GM12873 (cell line): Measurements from ENCODE around the gene TENT5C.

Source experiments
- TF ChIP-seq, protein P1 (sequence below): IDR thresholded peaks from 2 replicates; pipeline ENCODE4 v1.5.1; 2012; ENCODE audit warnings: low read depth, mild to moderate bottlenecking, moderate library complexity, low read length, control low read depth; ENCODE audit not compliant: insufficient read depth; ENCODE audit errors: missing control alignments

The TENT5C gene

DNA sequence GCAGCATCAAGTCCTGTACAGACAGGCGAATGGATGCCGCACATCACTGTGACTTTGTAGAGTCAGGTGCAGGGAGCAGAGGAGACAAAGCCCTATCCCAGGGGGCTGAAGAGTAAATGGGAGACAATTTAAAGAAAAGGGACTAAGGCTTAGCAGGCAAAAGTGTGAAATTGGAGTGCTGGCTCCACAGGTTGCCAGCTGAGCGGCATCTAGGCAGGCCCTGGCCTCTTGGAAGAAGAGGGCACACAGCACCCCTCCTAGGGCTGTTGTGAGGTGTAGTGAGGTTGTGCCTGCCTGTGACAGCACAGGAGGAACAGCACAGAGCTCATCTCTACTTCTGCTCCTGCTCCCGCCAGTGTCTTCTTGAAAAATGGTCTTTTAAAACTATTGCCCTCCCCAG lies 47.3 kb downstream of the TENT5C start:
- TF ChIP-seq, protein P1, sequence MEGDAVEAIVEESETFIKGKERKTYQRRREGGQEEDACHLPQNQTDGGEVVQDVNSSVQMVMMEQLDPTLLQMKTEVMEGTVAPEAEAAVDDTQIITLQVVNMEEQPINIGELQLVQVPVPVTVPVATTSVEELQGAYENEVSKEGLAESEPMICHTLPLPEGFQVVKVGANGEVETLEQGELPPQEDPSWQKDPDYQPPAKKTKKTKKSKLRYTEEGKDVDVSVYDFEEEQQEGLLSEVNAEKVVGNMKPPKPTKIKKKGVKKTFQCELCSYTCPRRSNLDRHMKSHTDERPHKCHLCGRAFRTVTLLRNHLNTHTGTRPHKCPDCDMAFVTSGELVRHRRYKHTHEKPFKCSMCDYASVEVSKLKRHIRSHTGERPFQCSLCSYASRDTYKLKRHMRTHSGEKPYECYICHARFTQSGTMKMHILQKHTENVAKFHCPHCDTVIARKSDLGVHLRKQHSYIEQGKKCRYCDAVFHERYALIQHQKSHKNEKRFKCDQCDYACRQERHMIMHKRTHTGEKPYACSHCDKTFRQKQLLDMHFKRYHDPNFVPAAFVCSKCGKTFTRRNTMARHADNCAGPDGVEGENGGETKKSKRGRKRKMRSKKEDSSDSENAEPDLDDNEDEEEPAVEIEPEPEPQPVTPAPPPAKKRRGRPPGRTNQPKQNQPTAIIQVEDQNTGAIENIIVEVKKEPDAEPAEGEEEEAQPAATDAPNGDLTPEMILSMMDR: no peak

DNA sequence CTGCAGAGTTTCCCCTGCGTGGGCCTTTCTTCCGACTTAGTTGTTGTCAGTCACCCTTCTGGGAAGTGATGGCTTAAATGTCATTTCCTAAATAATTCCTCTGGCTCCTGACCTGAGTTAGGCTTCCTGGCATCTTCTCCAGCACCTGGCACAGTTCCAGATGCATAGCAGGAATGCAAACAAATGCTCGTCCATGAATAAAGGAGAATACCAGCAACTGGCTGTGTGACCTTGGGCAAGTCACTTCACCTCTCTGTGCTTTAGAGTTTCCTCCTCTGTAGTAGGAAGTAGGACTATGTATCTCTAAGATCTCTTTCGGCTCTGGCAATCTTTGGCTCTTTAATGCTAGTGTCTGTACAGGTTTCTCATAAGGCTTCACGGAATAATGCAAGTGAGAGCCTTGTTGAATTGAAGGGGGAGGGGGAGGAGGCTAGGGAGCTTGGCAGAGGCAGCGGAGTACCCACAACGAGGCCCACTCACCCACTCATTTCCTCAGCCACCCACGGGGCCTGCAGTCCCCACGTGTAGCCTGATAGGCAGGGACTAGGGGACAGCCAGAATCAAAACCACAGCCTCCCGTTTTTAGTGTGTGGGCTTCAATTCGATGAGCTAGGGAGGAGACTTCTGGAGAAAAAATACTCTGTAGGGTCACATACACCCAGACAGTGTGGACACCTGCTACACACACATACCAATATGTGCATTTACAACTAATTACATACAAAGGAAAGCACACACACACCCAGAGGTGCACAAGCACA lies 48.1 kb downstream of the TENT5C start:
- TF ChIP-seq, protein P1: no peak

DNA sequence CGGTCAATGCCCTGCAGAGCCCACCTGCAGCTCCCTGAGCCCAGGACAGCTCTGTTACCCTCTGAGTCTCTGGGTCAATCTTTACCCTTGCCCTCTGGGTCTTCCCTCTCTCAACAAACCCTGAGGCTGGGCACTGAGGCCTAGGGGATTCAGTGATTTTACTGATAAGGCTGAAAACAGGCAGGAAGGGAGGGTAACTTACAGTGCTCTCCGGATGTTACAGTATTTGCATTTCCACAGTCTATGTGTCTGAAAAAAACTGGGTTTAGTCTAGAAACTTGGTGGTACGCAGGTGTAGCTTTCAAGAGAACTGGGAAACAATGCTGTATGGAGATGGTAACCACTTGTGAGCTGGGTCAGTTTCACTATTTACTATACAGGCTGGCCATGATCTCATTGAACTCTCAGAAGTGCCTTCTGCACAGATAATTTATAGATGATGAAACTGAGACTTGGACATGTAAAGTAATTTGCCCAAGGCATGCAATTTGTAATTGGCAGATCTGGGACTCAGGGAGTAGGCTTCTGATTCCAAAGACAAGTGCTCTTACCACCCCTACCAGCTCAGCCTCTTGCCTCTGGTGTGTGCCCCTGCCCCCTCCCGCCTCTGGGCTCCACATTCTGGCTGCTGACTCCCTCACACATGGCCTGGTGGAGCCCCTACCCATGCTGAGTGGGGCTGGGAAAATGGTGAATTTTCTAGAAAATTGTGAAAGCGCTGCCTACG lies 48.8 kb downstream of the TENT5C start:
- TF ChIP-seq, protein P1: no peak

DNA sequence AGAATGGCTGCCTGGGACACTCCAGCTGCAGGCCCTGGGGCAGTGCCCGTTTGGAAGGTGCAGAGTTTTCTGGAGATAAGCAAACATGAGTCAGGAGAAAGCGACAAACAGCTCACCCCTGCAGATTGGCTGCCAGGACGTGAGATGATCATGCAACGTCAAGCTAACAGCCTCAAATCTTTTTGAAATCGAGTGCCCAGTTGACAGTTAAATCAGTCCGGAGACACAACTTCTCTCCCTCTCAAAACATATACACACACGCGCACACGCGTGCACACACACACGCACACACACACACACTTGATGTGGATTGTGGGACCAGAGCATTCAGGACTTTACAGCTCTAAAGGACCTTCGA lies 49.4 kb downstream of the TENT5C start:
- TF ChIP-seq, protein P1: no peak

DNA sequence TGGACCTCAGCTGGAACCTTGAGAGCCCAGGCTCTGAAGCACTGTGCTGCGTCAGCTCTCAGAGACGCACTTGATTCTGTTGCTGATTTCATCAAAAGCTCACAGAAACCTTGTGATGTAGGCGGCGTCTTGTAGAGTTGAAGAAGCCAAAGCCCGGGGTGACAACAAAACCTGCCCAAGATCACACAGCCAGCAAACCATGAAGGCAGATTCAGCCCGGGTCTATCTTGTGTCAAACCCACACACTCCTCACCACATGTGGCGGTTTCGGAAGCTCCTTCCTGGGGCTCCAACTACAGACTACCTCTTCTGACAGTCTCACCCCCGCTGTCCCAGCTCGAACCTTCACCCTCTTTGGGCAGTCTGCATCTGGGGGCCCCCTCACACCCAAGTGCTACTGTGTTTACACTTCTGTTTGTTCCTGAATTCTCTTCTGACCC lies 50.4 kb downstream of the TENT5C start:
- TF ChIP-seq, protein P1: no peak

DNA sequence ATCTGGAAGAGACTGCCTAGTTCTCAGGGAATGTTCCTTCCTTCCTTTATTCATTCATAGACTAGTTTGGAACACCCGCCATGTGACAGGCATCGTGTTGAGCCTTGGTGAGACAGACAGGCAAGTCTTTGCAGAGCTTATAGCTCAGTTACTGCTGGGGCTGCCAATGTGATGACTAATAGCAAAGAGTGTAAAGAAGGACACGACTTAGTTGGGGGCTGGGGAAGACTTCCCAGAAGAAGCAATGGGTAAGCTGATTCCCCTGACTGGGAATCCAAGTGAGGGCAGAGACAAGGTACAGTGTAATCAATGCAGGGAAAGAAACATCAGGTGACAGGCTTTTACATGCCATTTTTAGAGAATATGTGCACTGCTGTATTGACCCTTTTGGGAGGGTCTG lies 51.2 kb downstream of the TENT5C start:
- TF ChIP-seq, protein P1: no peak

DNA sequence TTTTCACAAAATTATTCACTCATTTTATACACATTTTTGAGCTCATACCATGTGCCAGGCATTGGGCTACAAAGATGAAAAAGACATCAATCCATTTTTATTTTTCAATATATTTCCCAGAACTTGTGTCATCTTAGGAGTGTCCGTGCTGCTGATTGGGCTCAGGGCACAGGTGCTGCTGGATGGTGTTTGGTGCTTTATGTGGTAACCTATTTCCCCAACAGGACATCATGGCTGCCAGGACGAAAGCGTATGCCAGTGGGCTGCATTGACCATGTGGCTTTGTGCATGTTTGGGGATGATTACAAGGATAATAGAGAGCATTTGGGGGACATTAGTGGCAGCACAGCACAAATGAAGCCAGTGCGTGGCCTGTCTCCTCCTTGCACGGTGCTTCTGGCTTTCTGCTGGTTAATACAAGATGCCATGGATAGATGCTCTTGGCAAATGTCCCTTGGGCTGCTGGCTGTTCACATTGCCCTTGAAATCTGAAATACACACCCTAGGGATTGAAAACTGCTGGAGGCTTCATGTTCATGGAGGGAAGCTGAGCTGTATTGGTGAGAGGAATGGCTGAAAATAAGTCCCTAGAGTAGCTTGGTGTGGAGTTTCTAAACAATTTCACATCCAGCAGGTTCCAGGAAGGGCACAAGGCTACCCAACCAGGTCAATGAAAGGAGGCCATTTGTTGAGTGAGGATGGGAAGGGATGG lies 52.3 kb downstream of the TENT5C start:
- TF ChIP-seq, protein P1: no peak
